ENCODE measurements around the gene LRRC28. TPM values are rescaled to one million over a fixed set of nuclear protein-coding genes. Genes with fewer than 3 reads are reported as not detected.

LRRC28 gene
- total RNA-seq, 3 donors from 2014 or later, result 24.3 to 52.2 (median 44.3) TPM

DNA sequence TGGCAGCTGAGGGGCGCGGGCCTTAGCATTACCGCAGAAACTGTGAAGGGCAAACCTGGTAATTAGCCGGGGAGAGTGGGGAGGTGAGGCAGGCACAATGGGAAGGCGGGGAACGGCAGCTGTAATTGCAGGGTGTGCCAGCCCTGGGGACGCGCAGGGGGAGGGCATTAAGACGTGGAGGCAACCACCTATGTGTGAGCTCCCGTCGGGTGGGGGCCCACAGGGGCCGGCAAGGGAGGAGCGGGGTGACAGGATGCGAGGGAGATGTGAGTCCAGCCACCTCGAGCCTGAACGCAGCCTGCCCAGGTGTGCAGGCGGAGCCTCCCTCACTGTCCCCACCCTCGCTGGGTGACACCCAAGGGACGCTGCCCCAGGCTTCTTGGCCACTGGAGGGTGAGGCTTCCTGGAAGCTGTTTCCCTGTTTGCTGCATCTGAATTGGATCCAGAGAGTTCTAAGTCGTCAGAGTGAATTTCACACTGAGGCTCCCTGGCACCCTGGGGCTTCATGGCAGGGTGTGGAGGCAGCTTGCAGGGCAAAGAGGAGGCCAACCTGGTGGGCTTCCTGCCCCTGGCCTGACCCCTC is 183.9 kb downstream of the LRRC28 start:
- Histone ChIP-seq H3K4me3 (peak overlapping the region in 2 of 3 donors; percentile 35 to 54), H3K27ac (peak overlapping the region; percentile 36 to 48), H3K4me1 (peaks cover 4 to 9% of the 10 kb centered on the region in 2 donors), H3K27me3 (no peaks in the 10 kb centered on the region), H3K9me3 (no peaks in the 10 kb centered on the region), H3K36me3 (no peaks in the 10 kb centered on the region)
- intact Hi-C loops (cut with DNase I; ENCODE audit: low total_unique reads), result no loop called here
- DNase-seq (ENCODE audit: low spot score in 2 of 2), result peak; percentile 73 to 77
- TF ChIP-seq POLR2AphosphoS5 (IDR thresholded peaks at IDR 0.05), result peak in 1 of 3 donors; percentile 48
- no peak for TF ChIP-seq CTCF (IDR thresholded peaks at IDR 0.05)

- intact Hi-C loops (cut with DNase I; ENCODE audit: low total_unique reads), result no loop called here
- Histone ChIP-seq H3K36me3 (no peaks in the 10 kb centered on the region), H3K27me3 (no peaks in the 10 kb centered on the region), H3K27ac (peak overlapping the region; percentile 36 to 48), H3K9me3 (no peaks in the 10 kb centered on the region), H3K4me3 (peak overlapping the region in 1 of 3 donors; percentile 54), H3K4me1 (peaks cover 4 to 9% of the 10 kb centered on the region in 2 donors)
- TF ChIP-seq POLR2A (IDR thresholded peaks at IDR 0.05) (no peak), CTCF (IDR thresholded peaks at IDR 0.05) (no peak), POLR2AphosphoS5 (IDR thresholded peaks at IDR 0.05) (no peak)
- peak in 1 of 2 donors; percentile 34 for DNase-seq (ENCODE audit: low spot score in 2 of 2)
Measured at GRCh38 chr15:99435877-99436541, 184.7 kb downstream of the LRRC28 start.

DNA sequence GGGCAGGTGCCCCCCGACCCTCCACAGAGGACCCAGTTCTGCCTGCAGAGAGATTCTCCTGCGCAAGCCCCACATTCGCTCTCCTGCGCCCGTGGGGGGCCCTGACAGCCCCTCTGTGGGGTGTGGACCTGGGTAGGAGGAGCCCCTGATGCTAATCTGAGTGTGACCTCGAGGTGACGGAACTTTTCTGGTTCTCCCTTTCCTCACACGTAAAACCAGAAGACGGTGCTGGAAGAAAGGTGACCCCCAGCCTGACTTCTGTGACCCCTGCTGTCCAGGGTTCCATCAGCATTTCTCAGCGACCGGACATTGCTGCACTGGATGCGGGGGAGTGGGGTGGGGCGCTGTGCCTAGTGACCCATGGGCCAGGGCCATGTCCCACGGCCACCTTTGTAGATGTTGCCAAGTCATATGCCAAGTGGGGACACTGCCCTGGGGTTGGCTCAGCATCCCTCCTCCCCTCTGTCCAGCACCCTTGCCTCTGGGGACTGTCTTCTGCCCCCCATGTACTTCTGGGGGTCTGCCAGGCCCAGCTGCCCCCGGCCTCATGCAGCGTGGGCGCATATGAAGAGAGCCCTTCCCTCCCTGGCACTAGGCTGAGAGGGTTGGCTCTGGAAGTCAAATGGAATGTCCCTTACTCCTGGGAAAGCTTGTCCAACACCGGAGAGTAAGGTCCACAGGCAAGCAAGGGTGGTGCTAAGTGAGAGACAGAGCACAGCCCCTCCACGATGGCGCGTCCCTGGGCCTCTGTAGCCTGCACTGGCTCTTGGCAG is 185.4 kb downstream of the LRRC28 start:
- Histone ChIP-seq H3K4me3 (no peak overlapping the region), H3K27ac (peak overlapping the region in 1 of 2 donors; percentile 52), H3K36me3 (no peaks in the 10 kb centered on the region), H3K9me3 (no peaks in the 10 kb centered on the region), H3K4me1 (peaks cover 5 to 10% of the 10 kb centered on the region in 2 donors), H3K27me3 (no peaks in the 10 kb centered on the region)
- TF ChIP-seq POLR2AphosphoS5 (IDR thresholded peaks at IDR 0.05), result no peak
- TF ChIP-seq POLR2A (IDR thresholded peaks at IDR 0.05), result no peak
- TF ChIP-seq CTCF (IDR thresholded peaks at IDR 0.05), result no peak
- no peak for DNase-seq (ENCODE audit: low spot score in 2 of 2)
- intact Hi-C loops (cut with DNase I; ENCODE audit: low total_unique reads), result no loop called here

DNA sequence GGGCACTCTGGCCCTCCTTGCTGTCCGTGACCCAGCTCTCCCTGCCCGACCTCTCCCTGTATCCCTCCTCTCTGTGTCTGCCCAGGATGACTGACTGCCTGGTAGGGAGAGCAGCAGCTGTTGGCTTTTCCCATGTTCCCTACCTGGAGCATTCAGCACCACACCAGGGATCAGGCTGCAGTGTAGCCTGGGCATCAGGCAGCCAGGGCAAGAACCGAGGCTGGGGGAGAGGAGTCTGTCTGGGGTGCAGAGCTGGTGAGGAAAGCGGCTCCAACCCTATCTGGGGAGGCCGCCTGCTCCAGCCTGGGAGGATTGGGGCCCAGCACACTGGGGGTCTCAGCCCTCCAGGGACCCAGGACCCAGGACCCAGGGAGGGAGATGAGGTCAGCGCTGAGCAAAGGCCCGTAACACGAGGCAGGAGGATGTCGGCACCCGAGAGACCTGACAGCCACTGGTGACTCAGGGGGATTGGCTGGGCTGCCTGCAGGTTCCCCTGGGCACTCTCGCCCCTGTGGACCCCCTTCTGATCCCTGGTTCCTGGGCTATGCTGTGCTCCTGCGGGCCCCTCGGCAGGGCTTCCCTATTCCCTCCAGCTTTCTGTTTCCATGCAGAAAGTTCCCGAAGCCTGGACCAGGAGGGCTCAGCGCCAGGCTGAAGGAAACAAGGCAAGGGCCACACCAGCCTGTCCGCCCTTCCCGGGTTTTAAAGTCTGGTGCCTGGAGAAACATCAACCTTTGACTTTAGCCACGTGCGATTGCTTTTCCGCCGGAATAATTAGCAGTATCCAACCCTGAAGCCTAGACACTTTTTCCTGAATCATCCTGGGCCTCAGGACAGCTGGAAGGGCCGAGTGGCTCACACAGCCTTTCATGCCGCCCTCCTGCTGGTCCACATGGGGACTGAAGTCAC is 186.3 kb downstream of the LRRC28 start:
- Histone ChIP-seq H3K27ac (peak overlapping the region in 1 of 2 donors; percentile 52), H3K9me3 (no peaks in the 10 kb centered on the region), H3K4me3 (no peak overlapping the region), H3K4me1 (peaks cover 13 to 14% of the 10 kb centered on the region in 2 donors), H3K27me3 (no peaks in the 10 kb centered on the region), H3K36me3 (no peaks in the 10 kb centered on the region)
- peak in 1 of 2 donors; percentile 16 for DNase-seq (ENCODE audit: low spot score in 2 of 2)
- TF ChIP-seq POLR2A (IDR thresholded peaks at IDR 0.05) (no peak), POLR2AphosphoS5 (IDR thresholded peaks at IDR 0.05) (peak in 1 of 3 donors; percentile 29)
- intact Hi-C loops (cut with DNase I; ENCODE audit: low total_unique reads), result no loop called here

DNA sequence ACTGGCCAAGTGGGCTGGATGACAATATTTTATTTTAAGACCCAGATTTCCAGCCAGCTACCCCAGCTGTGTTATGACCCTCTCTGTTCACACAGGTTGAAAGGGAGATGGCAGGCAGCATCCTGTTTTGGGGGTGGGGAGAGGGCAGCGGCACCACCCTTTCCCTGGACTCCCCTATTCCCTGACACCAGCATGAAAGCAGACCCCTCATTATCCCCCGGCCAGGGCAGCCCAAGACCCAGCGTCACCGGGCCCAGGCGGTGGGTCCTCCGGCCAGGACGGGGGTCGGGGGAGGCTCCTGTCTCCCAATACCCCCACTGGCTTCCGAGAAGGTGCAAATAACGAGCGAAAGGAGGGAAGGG is 186.9 kb downstream of the LRRC28 start:
- peak in 1 of 2 donors; percentile 11 for DNase-seq (ENCODE audit: low spot score in 2 of 2)
- TF ChIP-seq POLR2AphosphoS5 (IDR thresholded peaks at IDR 0.05), result no peak
- TF ChIP-seq CTCF (IDR thresholded peaks at IDR 0.05), result no peak
- no peak for TF ChIP-seq POLR2A (IDR thresholded peaks at IDR 0.05)
- Histone ChIP-seq H3K27ac (peak overlapping the region in 1 of 2 donors; percentile 52), H3K9me3 (no peaks in the 10 kb centered on the region), H3K27me3 (no peaks in the 10 kb centered on the region), H3K4me3 (no peak overlapping the region), H3K36me3 (no peaks in the 10 kb centered on the region), H3K4me1 (peaks cover 14 to 17% of the 10 kb centered on the region in 2 donors)
- intact Hi-C loops (cut with DNase I; ENCODE audit: low total_unique reads), result no loop called here

Data from breast epithelium (tissue), 4 donors.